OCI-LY1 (cell line): Measurements from ENCODE around the gene TBC1D20.

ENCODE experiments used
- H2AFZ ChIP-seq: fragments of 200-600 bp; sonication (generic), shearing (Covaris generic); 2 replicates; pipeline ENCODE4 v1.6.0; 2014; ENCODE audit warnings: antibody characterized with exemption, mild to moderate bottlenecking, low read length
- H3F3A ChIP-seq: fragments of 200-600 bp; sonication (generic), shearing (Covaris generic); 2 replicates; pipeline ENCODE4 v1.6.0; 2014; ENCODE audit warnings: mild to moderate bottlenecking, antibody characterized with exemption, low read length, moderate library complexity; ENCODE audit not compliant: insufficient read depth
- H3K27ac ChIP-seq: fragments of 200-600 bp; sonication (generic); 2 replicates; pipeline ENCODE4 v1.5.1; 2014; ENCODE audit warnings: low read length, mixed run types, mild to moderate bottlenecking, low read depth; ENCODE audit not compliant: poor library complexity, severe bottlenecking
- H3K27me3 ChIP-seq: fragments of 200-600 bp; sonication (generic); 2 replicates; pipeline ENCODE4 v1.6.0; 2014; ENCODE audit warnings: antibody characterized with exemption, mild to moderate bottlenecking, low read length, moderate library complexity; ENCODE audit not compliant: insufficient read depth
- H3K36me3 ChIP-seq: fragments of 200-600 bp; sonication (generic); 2 replicates; pipeline ENCODE4 v1.6.1; 2014; ENCODE audit warnings: mild to moderate bottlenecking, antibody characterized with exemption, low read length, moderate library complexity, mixed read lengths; ENCODE audit not compliant: insufficient read depth
- H3K4me1 ChIP-seq: fragments of 200-600 bp; sonication (generic); 2 replicates; pipeline ENCODE4 v1.5.1; 2014; ENCODE audit warnings: mild to moderate bottlenecking, low read length, moderate library complexity; ENCODE audit not compliant: insufficient read depth, severe bottlenecking
- H3K4me2 ChIP-seq: fragments of 200-600 bp; sonication (generic), shearing (Covaris generic); 2 replicates; pipeline ENCODE4 v1.6.1; 2014; ENCODE audit warnings: low read length
- H3K4me3 ChIP-seq: fragments of 200-600 bp; sonication (generic); 2 replicates; pipeline ENCODE4 v1.5.1; 2014; ENCODE audit warnings: low read length, low read depth, mild to moderate bottlenecking, mixed read lengths; ENCODE audit not compliant: poor library complexity, severe bottlenecking
- H3K79me2 ChIP-seq: fragments of 200-600 bp; shearing (Covaris generic); 2 replicates; pipeline ENCODE4 v1.6.1; 2016; ENCODE audit warnings: mixed run types, low read length, mixed read lengths; ENCODE audit not compliant: insufficient read depth
- H3K9ac ChIP-seq: fragments of 200-600 bp; sonication (generic), shearing (Covaris generic); 2 replicates; pipeline ENCODE4 v1.6.1; 2014; ENCODE audit warnings: mild to moderate bottlenecking, low read length, mixed read lengths
- H3K9me2 ChIP-seq: fragments of 200-600 bp; sonication (generic), shearing (Covaris generic); 2 replicates; pipeline ENCODE4 v1.6.1; 2014; ENCODE audit warnings: low read depth, mild to moderate bottlenecking, low read length, mixed read lengths
- H3K9me3 ChIP-seq: fragments of 200-600 bp; shearing (Covaris generic); 2 replicates; pipeline ENCODE4 v1.6.1; 2014; ENCODE audit warnings: low read length, mixed read lengths
- H4K20me1 ChIP-seq: fragments of 200-600 bp; sonication (generic), shearing (Covaris generic); 2 replicates; pipeline ENCODE4 v1.6.0; 2016; ENCODE audit warnings: mild to moderate bottlenecking, low read length; ENCODE audit not compliant: insufficient read depth
- EZH2 ChIP-seq: fragments of 200-600 bp; sonication (generic), shearing (Covaris generic); IDR thresholded peaks from 2 replicates; pipeline ENCODE4 v1.8.0; 2017; ENCODE audit warnings: borderline replicate concordance, mixed run types, mild to moderate bottlenecking, antibody characterized with exemption, low read length, moderate library complexity, mixed read lengths
- TF ChIP-seq, protein P1 (sequence below): fragments of 200-600 bp; sonication (generic), shearing (Covaris generic); IDR thresholded peaks from 2 replicates; pipeline ENCODE4 v1.5.1; 2017; ENCODE audit warnings: mild to moderate bottlenecking, antibody characterized with exemption, low read length, moderate library complexity, mixed read lengths

The TBC1D20 gene

DNA sequence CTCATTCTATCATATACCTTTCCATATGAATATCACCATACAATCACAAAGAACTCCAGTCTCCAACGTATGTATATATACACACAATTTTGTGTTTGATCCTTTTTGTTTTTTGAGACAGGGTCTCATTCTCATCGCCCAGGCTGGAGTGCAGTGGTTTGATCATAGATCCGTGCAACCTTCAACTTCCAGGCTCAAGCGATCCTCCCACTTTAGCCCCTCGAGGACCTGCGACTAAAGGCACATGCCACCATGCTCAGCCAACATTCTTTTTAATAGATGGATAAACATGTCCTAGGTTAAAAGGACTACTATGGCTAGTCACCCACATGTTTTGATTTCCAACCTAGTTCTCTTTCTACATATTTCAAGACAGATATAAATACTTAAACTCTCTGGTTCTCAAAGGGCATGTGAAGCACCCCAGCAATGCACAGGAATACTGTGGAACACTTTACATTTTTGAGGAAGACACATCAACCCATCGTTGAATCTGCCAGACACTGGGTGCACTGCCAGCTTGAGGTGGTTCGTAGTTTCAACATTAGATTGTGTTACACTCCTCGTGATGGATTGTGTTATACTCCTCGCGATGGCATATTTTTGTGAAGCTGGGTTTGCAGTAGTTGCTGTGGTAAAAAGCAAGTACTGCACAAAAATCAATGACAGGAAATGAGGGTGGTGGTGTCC, 40.9 kb upstream of the TBC1D20 start:
- no peak overlapping the region for H2AFZ ChIP-seq
- no peak for TF ChIP-seq EZH2
- TF ChIP-seq, protein P1, sequence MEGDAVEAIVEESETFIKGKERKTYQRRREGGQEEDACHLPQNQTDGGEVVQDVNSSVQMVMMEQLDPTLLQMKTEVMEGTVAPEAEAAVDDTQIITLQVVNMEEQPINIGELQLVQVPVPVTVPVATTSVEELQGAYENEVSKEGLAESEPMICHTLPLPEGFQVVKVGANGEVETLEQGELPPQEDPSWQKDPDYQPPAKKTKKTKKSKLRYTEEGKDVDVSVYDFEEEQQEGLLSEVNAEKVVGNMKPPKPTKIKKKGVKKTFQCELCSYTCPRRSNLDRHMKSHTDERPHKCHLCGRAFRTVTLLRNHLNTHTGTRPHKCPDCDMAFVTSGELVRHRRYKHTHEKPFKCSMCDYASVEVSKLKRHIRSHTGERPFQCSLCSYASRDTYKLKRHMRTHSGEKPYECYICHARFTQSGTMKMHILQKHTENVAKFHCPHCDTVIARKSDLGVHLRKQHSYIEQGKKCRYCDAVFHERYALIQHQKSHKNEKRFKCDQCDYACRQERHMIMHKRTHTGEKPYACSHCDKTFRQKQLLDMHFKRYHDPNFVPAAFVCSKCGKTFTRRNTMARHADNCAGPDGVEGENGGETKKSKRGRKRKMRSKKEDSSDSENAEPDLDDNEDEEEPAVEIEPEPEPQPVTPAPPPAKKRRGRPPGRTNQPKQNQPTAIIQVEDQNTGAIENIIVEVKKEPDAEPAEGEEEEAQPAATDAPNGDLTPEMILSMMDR: no peak
- no peaks in the 10 kb centered on the region; the same call in 1 of the 2 replicates for H3K79me2 ChIP-seq
- peaks cover 91% of the 10 kb centered on the region for H3K36me3 ChIP-seq
- H3F3A ChIP-seq: no peaks in the 10 kb centered on the region
- H3K9ac ChIP-seq: no peak overlapping the region
- H3K9me3 ChIP-seq: no peaks in the 10 kb centered on the region
- no peaks in the 10 kb centered on the region for H3K9me2 ChIP-seq
- no peaks in the 10 kb centered on the region for H3K27me3 ChIP-seq
- H3K4me1 ChIP-seq: no peaks in the 10 kb centered on the region
- H4K20me1 ChIP-seq: no peaks in the 10 kb centered on the region
- H3K4me2 ChIP-seq: no peak overlapping the region
- no peak overlapping the region for H3K4me3 ChIP-seq
- H3K27ac ChIP-seq: no peak overlapping the region

DNA sequence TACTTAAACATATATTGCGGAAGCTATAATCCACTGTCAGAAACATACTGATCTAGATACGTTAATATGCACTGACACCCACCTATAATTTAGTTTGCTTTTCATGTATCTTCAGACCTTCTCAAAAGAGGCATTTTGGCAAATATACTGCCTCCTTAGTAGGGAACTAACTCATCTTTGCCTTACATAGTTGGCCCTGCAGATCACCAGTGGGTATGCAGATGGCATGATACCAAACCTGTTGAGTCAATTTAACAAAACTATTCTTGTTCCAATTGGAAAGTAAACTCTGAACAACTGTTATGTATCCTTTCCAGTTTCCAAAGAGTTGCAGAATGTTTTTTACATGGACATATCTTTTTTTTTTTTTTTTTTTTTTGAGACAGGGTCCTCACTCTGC, 35.6 kb upstream of the TBC1D20 start:
- Histone ChIP-seq H3K9me3 (no peaks in the 10 kb centered on the region), H3K27me3 (no peaks in the 10 kb centered on the region), H3K4me2 (no peak overlapping the region), H3K79me2 (no peaks in the 10 kb centered on the region), H3K4me1 (no peaks in the 10 kb centered on the region), H3K36me3 (peaks cover 94% of the 10 kb centered on the region), H3F3A (no peaks in the 10 kb centered on the region), H3K9me2 (no peaks in the 10 kb centered on the region), H2AFZ (no peak overlapping the region), H3K4me3 (no peak overlapping the region), H3K27ac (no peak overlapping the region), H3K9ac (no peak overlapping the region), H4K20me1 (no peaks in the 10 kb centered on the region)
- no peak for TF ChIP-seq EZH2
- TF ChIP-seq, protein P1: no peak

DNA sequence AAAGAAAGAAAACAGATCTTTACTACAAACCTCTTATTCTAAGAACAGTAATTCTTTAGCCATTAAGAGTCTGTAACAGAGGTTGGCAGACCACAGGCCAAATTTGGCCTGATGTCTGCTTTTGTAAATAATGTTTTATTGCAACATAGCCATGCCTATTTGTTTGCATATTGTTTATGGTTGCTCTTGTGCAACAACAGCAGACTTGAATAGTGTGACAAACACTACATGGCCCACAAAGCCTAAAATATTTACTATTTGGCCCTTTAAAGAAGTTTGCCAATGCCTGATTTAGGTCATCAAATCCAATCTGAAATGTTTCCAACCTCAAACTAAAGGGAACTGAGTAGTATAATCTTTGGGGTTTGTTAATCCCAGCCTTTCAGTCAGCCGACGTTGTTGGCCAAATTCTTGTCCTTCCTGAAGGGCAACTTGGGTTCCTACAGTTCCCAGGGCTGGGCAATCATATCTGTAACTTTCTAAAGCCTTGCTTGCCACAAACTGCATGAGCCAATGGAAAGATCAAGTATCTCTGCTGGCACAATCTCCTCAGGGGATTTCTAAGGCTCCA, 33.9 kb upstream of the TBC1D20 start:
- H3K79me2 ChIP-seq: no peaks in the 10 kb centered on the region
- no peak overlapping the region for H2AFZ ChIP-seq
- H3K27me3 ChIP-seq: no peaks in the 10 kb centered on the region
- no peaks in the 10 kb centered on the region for H3K9me3 ChIP-seq
- H3K27ac ChIP-seq: no peak overlapping the region
- no peak overlapping the region for H3K4me3 ChIP-seq
- TF ChIP-seq, protein P1: no peak
- no peak for TF ChIP-seq EZH2
- no peak overlapping the region for H3K9ac ChIP-seq
- H3K4me1 ChIP-seq: no peaks in the 10 kb centered on the region
- no peaks in the 10 kb centered on the region for H3K9me2 ChIP-seq
- H3F3A ChIP-seq: no peaks in the 10 kb centered on the region
- no peak overlapping the region for H3K4me2 ChIP-seq
- peaks cover 96% of the 10 kb centered on the region for H3K36me3 ChIP-seq
- H4K20me1 ChIP-seq: no peaks in the 10 kb centered on the region
